Gastrocnemius medialis (tissue), 4 donors: ENCODE measurements around the gene ADNP. TPM values are rescaled to one million over a fixed set of nuclear protein-coding genes. Genes with fewer than 3 reads are reported as not detected.

Source experiments
- ATAC-seq, 2 donors: fragments of 150-250 bp; one replicate each; pipeline ENCODE4 v1.9.1; 2016
- DNase-seq, 2 donors: peaks; one replicate each; pipeline ENCODE4 v3.0.0-alpha.2; 2019
- H3K27ac ChIP-seq, 4 donors: fragments of 200-600 bp; sonication (generic); 1 replicate in 1 of 4; 2 replicates in 3 of 4; pipeline ENCODE4 v1.5.1; 2016 to 2018; ENCODE audit warnings: mild to moderate bottlenecking in 2 of 4, moderate library complexity in 1 of 4
- H3K27me3 ChIP-seq, 3 donors: fragments of 200-600 bp; sonication (generic) in 2 of 3; 1 replicate in 1 of 3; 2 replicates in 2 of 3; pipeline versions ENCODE4 v1.5.1 to v1.6.0; 2016 to 2019; ENCODE audit warnings: mild to moderate bottlenecking in 1 of 3, moderate library complexity in 1 of 3
- H3K36me3 ChIP-seq, 2 donors: fragments of 200-600 bp; sonication (generic) in 1 of 2; one replicate each; pipeline ENCODE4 v1.5.1; 2017 to 2018
- H3K4me1 ChIP-seq, 2 donors: fragments of 200-600 bp; sonication (generic) in 1 of 2; one replicate each; pipeline ENCODE4 v1.5.1; 2016 to 2017; ENCODE audit warnings: mild to moderate bottlenecking in 2 of 2
- H3K4me3 ChIP-seq, 4 donors: fragments of 200-600 bp; sonication (generic) in 3 of 4; 1 replicate in 1 of 4; 2 replicates in 3 of 4; pipeline ENCODE4 v1.5.1; 2016 to 2019; ENCODE audit warnings: mild to moderate bottlenecking in 2 of 4
- H3K9me3 ChIP-seq, 3 donors: fragments of 200-600 bp; sonication (generic) in 2 of 3; 1 replicate in 1 of 3; 2 replicates in 2 of 3; pipeline ENCODE4 v1.5.1; 2016 to 2019
- CTCF ChIP-seq, 5 experiments: fragments of 450-650 bp in 3 of 5; fragments of 200-600 bp in 2 of 5; sonication (generic) in 2 of 5; IDR thresholded peaks in 4 of 5; conservative IDR thresholded peaks in 1 of 5; 1 replicate in 4 of 5; 2 replicates in 1 of 5; pipeline ENCODE4 v1.5.1; 2016 to 2019; ENCODE audit warnings: antibody characterized with exemption in 5 of 5, mild to moderate bottlenecking in 3 of 5, moderate library complexity in 3 of 5
- POLR2A ChIP-seq, 2 donors: fragments of 450-650 bp; IDR thresholded peaks; one replicate each; pipeline ENCODE4 v1.6.1; 2017; ENCODE audit warnings: antibody characterized with exemption in 2 of 2, mild to moderate bottlenecking in 2 of 2, moderate library complexity in 2 of 2
- in situ Hi-C, 4 donors: fragments of 200-750 bp; cut with MboI; loops; one replicate each; pipeline versions ENCODE4 v1.15.0 to v1.8.0; 2017; ENCODE audit warnings: low sequenced_read_pairs in 4 of 4
- intact Hi-C: fragments of 100-400 bp; cut with DNase I; formaldehyde crosslinking; loops from one replicate; pipeline ENCODE4 v1.15.1; 2023; ENCODE audit warnings: low total_unique reads
- total RNA-seq, 4 donors: library from RNA; depleted of rRNA; stranded (reverse); fragments of >200 nt; gene quantifications; one replicate each; pipeline versions ENCODE4 v1.1.0 to v1.2.3, GENCODE V29; 2016

The ADNP gene
- total RNA-seq, 4 donors from 2014 or later = 24.0 to 35.4 (median 31.5) TPM

GRCh38 chr20:50918403-50918802, 12.8 kb downstream of the ADNP start:
- no peak overlapping the region for H3K4me3 ChIP-seq
- TF ChIP-seq CTCF (IDR thresholded peaks at IDR 0.05 in 4 of 5, conservative IDR thresholded peaks at IDR 0.05 in 1 of 5) (no peak), POLR2A (IDR thresholded peaks at IDR 0.05) (no peak)
- H3K36me3 ChIP-seq = no peaks in the 10 kb centered on the region
- in situ Hi-C loops = no loop called here
- ATAC-seq (peak; percentile 76 to 82), DNase-seq (no peak)
- no peaks in the 10 kb centered on the region for H3K9me3 ChIP-seq
- peak overlapping the region; percentile 22 to 68 (median 48) for H3K27ac ChIP-seq
- no peaks in the 10 kb centered on the region for H3K27me3 ChIP-seq
- intact Hi-C loops = loop anchor here (5.0 kb wide), 1 partner anchor 39 kb away; the partner anchor contains the start of genes DPM1 and MOCS3
- peaks cover 70 to 81% of the 10 kb centered on the region in 2 donors for H3K4me1 ChIP-seq

GRCh38 chr20:50916934-50917333, 14.3 kb downstream of the ADNP start:
- DNase-seq (no peak), ATAC-seq (no peak)
- H3K4me1 ChIP-seq = peaks cover 74 to 90% of the 10 kb centered on the region in 2 donors
- H3K4me3 ChIP-seq = no peak overlapping the region
- H3K27ac ChIP-seq = peak overlapping the region; percentile 22 to 48 (median 43)
- intact Hi-C loops (loop anchor here (5.0 kb wide), 1 partner anchor 40 kb away; the partner anchor contains the start of genes DPM1 and MOCS3), in situ Hi-C loops (no loop called here)
- TF ChIP-seq CTCF (IDR thresholded peaks at IDR 0.05 in 4 of 5, conservative IDR thresholded peaks at IDR 0.05 in 1 of 5) (no peak), POLR2A (IDR thresholded peaks at IDR 0.05) (no peak)
- H3K27me3 ChIP-seq = no peaks in the 10 kb centered on the region
- H3K9me3 ChIP-seq = no peaks in the 10 kb centered on the region
- H3K36me3 ChIP-seq = no peaks in the 10 kb centered on the region

GRCh38 chr20:50916257-50916656, 15.0 kb downstream of the ADNP start:
- Histone ChIP-seq H3K27me3 (no peaks in the 10 kb centered on the region), H3K27ac (peak overlapping the region; percentile 22 to 48 (median 43))
- in situ Hi-C loops = no loop called here

GRCh38 chr20:50915424-50915823, 15.8 kb downstream of the ADNP start:
- Histone ChIP-seq H3K4me3 (no peak overlapping the region), H3K36me3 (no peaks in the 10 kb centered on the region), H3K27ac (peak overlapping the region; percentile 22 to 48 (median 43)), H3K9me3 (no peaks in the 10 kb centered on the region), H3K27me3 (no peaks in the 10 kb centered on the region), H3K4me1 (peaks cover 81 to 93% of the 10 kb centered on the region in 2 donors)
- no peak for TF ChIP-seq POLR2A (IDR thresholded peaks at IDR 0.05)
- TF ChIP-seq CTCF (IDR thresholded peaks at IDR 0.05 in 4 of 5, conservative IDR thresholded peaks at IDR 0.05 in 1 of 5) = no peak
- intact Hi-C loops (loop anchor here (5.0 kb wide), 1 partner anchor 42 kb away; the partner anchor contains the start of genes DPM1 and MOCS3), in situ Hi-C loops (no loop called here)
- ATAC-seq = no peak
- DNase-seq = no peak

More at GRCh38 chr20:50916257-50916656, 15.0 kb downstream of the ADNP start:
- intact Hi-C loops = loop anchor here (5.0 kb wide), 1 partner anchor 41 kb away; the partner anchor contains the start of genes DPM1 and MOCS3
- Histone ChIP-seq H3K4me1 (peaks cover 80 to 90% of the 10 kb centered on the region in 2 donors), H3K36me3 (no peaks in the 10 kb centered on the region), H3K4me3 (no peak overlapping the region), H3K9me3 (no peaks in the 10 kb centered on the region)
- no peak for TF ChIP-seq POLR2A (IDR thresholded peaks at IDR 0.05)
- no peak for TF ChIP-seq CTCF (IDR thresholded peaks at IDR 0.05 in 4 of 5, conservative IDR thresholded peaks at IDR 0.05 in 1 of 5)
- DNase-seq (no peak), ATAC-seq (peak; percentile 61 to 87)
